GM12874 (cell line): Measurements from ENCODE around the gene SMAD9.

Experiments
- CTCF ChIP-seq: IDR thresholded peaks from 2 replicates; pipeline ENCODE4 v1.5.1; 2011; ENCODE audit warnings: low read depth, mild to moderate bottlenecking, control low read depth, low read length, moderate library complexity; ENCODE audit not compliant: insufficient read depth

Gene SMAD9

DNA sequence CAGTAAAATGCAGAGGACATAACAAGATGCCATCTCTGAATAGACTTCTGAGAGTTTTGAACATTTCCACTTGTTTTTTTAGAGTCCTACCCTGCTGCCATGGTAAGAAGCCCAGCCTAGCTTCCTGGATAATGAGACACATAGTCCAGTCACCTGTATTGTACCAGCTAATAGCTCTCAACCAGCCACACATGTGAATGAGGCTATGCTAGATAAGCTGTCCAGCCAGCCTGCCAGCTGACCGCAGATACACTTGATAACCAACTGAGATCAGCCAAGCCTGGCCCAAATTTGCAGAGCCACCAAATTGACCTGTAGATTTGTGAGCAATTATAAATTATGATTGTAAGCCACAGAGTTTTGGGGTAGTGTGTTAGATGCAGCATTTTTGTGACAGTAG is 90.3 kb downstream of the SMAD9 start:
- no peak for TF ChIP-seq CTCF

GRCh38 chr13:36822785-36823184 is 97.3 kb downstream of the SMAD9 start:
- no peak for TF ChIP-seq CTCF

- no peak for TF ChIP-seq CTCF
These were observed 99.8 kb downstream of the SMAD9 start for GRCh38 chr13:36820222-36820621.

- TF ChIP-seq CTCF = no peak
These were observed 100.3 kb downstream of the SMAD9 start for GRCh38 chr13:36819739-36820090.

DNA sequence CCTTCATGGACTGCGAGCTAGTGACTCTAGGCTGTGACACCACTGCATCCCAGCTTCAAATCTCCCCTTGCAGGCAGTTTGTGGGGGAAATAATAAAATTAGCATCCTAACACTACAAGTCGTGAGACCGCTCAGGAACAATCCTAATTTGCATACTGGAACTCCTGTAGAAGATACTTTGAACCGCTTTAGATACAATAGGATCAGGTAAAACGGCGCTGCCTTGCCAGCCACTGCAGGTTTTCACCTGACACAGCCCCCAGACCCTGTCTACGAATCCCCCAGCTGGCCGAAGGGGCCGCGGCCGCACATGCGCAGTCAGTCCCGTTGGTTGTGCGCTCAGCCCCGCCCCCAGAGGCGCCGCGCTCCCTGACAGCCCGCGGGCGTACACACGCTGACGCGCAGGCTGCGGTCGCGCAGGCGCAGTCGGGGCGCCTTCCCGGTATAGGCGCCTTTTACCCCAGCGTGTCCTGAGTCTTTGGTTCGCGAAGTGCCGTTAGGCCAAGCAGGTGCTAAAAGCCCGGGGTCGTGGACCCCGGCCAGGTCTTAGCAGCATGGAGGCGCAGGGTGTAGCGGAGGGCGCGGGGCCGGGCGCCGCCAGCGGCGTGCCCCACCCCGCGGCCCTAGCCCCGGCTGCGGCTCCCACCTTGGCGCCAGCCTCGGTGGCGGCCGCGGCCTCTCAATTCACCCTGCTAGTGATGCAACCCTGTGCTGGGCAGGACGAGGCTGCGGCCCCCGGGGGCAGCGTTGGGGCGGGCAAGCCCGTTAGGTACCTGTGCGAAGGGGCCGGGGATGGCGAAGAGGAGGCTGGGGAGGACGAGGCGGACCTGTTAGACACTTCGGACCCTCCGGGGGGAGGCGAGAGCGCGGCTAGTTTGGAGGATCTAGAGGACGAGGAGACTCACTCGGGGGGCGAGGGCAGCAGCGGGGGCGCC is 101.0 kb downstream of the SMAD9 start, which contains the start of gene RFXAP:
TSS of gene RFXAP (plus strand) at position 419 of the 935 bp plus-strand sequence. CDS start at position 555, 136 bp downstream.
- no peak for TF ChIP-seq CTCF

DNA sequence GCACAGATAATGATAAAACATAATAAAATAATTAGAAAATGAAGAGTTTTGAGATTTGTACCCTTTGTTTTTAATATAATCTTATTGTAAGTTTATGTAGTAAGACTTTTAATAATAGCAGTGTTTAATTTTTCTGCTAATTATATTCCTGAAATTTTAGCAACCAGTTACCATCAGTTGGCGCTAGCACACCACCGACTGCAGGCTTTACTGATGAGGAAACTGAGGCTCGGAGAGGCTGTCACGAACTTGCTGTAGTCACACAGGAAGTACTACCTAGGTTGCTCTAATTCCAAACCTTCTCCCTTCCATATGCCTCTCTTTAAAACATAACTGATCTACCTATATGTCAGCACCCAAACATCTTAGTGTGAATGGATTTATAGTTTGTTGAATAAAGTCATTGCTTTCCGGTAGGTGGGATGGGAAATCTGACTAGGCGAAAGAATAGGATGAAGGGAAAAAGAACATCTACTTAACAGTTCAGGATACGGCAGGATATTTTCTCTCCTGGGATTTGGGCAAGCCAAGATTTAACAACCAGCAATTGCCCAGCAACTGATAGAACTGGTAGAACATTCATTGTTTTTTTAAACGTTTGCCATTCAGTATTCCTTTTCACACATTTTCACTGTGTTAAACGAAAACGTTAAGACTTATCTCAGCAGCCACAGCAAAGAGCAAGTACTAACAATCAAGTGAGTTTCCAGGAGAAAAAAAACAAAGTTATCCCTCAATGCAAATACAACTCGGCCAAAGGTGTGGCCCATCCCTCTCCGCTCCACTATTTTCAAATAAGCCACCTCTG is 101.8 kb downstream of the SMAD9 start:
- TF ChIP-seq CTCF = no peak

DNA sequence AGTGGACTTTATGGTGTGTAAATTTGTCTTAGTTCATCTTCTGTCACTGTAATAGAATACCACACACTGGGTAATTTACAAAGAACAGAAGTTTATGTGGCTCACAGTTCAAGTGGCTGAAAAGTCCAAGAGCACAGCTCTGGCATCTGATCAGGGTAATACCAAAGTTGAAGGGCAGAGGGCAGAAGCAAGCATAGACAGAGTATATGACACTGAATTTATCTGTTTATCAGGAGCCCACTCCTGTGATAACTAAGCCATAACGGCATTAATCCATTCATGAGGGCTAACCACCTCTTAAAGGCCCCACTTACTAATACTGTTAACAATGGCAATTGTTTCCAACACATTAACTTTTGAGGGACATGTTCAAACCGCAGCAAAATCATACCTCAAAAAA is 105.0 kb downstream of the SMAD9 start:
- peak; percentile 41; the same call in 1 of the 2 replicates for TF ChIP-seq CTCF
